Activated naive CD8-positive, alpha-beta T cell treated with anti-CD3 and anti-CD28 coated beads, Interleukin-2, amount 10 ng/mL, durations not matched to agents 7 days and 5 days (primary cell): Measurements from ENCODE around the gene EFNB2. TPM values are rescaled to one million over a fixed set of nuclear protein-coding genes. Genes with fewer than 3 reads are reported as not detected.

Experiments
- ATAC-seq: fragments of 150-1000 bp; cut with Tn5 transposase; one replicate; pipeline ENCODE4 v1.10.0; 2021; ENCODE audit warnings: low read depth, moderate library complexity
- POLR2A ChIA-PET: fragments of 350-600 bp; sonication (Branson Sonifier 250); formaldehyde crosslinking; loops from one replicate; lab custom pipeline; 2021; ENCODE audit warnings: antibody characterized with exemption; lab: Charles Lee
- DNase-seq: peaks from one replicate; pipeline ENCODE4 v3.0.0; 2021
- H3K27ac Mint-ChIP-seq: one replicate; pipeline ENCODE4 v1.8.0; 2022; ENCODE audit warnings: mild to moderate bottlenecking, mixed read lengths
- H3K27me3 Mint-ChIP-seq: one replicate; pipeline ENCODE4 v1.8.0; 2022; ENCODE audit warnings: mild to moderate bottlenecking, moderate library complexity, mixed read lengths
- H3K36me3 Mint-ChIP-seq: one replicate; pipeline ENCODE4 v1.8.0; 2021; ENCODE audit warnings: mild to moderate bottlenecking, mixed read lengths
- H3K4me1 Mint-ChIP-seq: one replicate; pipeline ENCODE4 v1.8.0; 2021; ENCODE audit warnings: mixed read lengths
- H3K4me3 Mint-ChIP-seq: one replicate; pipeline ENCODE4 v1.8.0; 2022; ENCODE audit warnings: mild to moderate bottlenecking, moderate library complexity, mixed read lengths
- H3K9me3 Mint-ChIP-seq: one replicate; pipeline ENCODE4 v1.8.0; 2021; ENCODE audit warnings: mixed read lengths
- total RNA-seq, 2 experiments: library from RNA; stranded (reverse); gene quantifications; one replicate each; pipeline ENCODE4 v1.2.3, GENCODE V29; 2021

The EFNB2 gene
- total RNA-seq, 2 experiments from 2014 or later: 0.14 to 0.23 TPM

DNA sequence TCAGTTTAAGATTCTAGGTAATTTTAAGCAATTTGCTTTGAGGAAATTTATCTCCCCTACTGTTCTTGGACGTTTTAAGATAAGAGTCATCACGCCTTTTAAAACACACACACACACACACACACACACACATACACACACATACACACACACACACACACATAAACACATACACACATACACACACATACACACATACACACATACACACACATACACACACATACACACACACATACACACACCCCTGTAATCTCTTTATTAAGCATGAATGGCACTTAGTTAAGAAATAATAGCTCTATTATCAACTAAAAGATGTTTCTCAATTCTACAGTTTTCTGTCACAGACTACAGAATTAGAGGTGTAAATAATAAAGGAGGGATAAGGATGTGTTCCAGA lies 49.2 kb downstream of the EFNB2 start:
- peaks cover 3% of the 10 kb centered on the region for H3K4me1 Mint-ChIP-seq
- H3K9me3 Mint-ChIP-seq: no peaks in the 10 kb centered on the region
- DNase-seq (no peak), ATAC-seq (no peak)
- no peak overlapping the region for H3K4me3 Mint-ChIP-seq
- POLR2A ChIA-PET: no interaction called here
- H3K27ac Mint-ChIP-seq: no peak overlapping the region
- peaks cover 48% of the 10 kb centered on the region for H3K27me3 Mint-ChIP-seq
- no peaks in the 10 kb centered on the region for H3K36me3 Mint-ChIP-seq

DNA sequence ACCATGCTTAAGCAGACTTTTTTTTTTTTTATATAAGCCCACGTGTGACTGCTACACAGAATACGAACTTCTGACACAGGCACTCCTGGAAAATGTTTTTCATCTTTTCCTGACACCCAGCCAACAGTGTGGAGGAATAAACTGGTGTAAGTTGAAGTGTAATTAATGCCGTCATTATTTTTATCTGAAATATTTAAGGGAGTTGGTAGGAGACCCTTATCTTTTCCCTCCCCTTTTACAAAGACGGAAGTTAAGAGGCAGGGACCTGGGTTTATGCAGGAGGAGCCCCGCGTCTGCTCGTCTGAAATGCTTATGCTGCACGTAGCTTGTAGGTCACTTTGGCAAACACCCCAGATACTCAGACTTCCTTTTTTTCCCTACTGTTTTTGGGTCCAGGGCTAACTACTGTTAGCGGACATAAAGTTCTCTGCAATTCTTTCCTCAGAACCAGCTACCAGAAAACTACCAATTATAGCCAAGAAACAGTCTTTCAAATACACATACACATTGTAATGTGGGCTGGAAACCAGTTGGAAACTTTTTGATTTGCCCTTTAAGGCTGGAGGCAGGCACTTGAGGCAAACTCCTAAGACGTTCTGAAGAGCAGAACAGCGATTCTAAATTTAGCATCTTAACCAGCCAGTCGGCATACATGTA lies 50.8 kb downstream of the EFNB2 start:
- H3K4me3 Mint-ChIP-seq: no peak overlapping the region
- H3K27ac Mint-ChIP-seq: no peak overlapping the region
- no peaks in the 10 kb centered on the region for H3K36me3 Mint-ChIP-seq
- no peaks in the 10 kb centered on the region for H3K4me1 Mint-ChIP-seq
- peaks cover 45% of the 10 kb centered on the region for H3K27me3 Mint-ChIP-seq
- no peaks in the 10 kb centered on the region for H3K9me3 Mint-ChIP-seq
- DNase-seq (no peak), ATAC-seq (no peak)
- POLR2A ChIA-PET: no interaction called here

DNA sequence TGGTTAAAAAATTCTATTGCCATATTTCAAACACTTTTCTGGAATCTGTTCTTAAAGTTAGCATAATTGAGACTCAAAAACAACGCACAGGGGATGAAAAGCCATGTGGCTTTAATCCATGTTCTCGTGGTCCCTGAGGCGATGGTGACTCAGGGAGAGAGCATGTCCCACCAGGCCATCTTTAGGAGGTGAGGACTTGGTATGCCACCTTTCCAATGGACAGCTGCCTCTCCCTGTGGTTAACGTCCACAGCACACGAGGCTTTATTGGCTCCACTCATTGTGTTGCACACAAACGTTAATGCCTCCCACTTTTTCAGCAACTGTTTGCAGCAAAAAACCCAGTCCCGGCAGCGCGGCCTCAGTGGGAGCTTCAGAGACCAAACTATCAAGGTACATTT lies 51.4 kb downstream of the EFNB2 start:
- DNase-seq (no peak), ATAC-seq (no peak)
- POLR2A ChIA-PET: no interaction called here
- H3K36me3 Mint-ChIP-seq: no peaks in the 10 kb centered on the region
- no peak overlapping the region for H3K4me3 Mint-ChIP-seq
- H3K27me3 Mint-ChIP-seq: peaks cover 41% of the 10 kb centered on the region
- no peaks in the 10 kb centered on the region for H3K4me1 Mint-ChIP-seq
- no peak overlapping the region for H3K27ac Mint-ChIP-seq
- no peaks in the 10 kb centered on the region for H3K9me3 Mint-ChIP-seq

DNA sequence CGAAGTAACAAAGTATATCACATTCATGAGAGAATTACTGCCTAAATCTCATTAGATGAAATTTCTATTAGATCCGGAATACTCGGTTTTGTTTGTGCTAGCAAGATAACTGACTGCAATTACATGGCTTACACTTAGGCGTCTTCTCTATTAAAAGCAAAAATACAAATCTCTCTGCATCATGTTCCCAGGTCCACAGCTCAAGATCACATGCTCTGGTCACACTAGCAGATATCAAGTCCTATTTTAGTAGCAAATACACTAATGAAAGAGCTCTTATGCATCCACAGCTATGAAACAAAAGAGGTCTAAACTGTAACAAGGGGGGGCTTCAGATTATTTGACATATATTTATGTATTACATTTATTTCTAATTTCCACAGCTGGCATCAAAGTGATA lies 53.5 kb downstream of the EFNB2 start:
- H3K27me3 Mint-ChIP-seq: peaks cover 37% of the 10 kb centered on the region

DNA sequence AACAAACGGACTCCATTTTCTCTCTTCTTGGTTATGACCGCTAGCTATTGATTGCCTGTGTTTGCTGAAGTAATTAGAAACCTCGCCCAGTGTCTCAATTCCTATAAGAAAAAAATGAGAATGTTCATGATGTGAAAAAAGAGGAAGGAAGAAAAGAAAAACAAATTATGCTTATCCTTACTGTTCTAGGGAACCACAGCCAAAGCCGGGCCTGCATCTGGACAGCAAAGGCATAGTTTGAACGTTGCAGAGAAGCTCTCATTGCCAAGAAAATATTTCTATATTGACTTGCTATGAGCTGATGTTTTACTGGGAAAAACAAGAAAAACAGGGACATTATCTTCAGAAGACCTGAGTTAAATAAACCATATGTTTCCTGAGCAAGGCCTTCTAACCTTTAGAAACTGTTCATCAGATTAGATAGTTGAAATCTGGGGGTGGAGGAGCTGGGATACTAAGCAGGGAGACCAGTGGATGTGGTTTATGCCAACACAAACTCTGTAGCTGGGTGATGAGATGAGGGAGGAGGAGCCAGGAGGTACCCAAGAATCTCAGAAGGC lies 55.0 kb downstream of the EFNB2 start:
- no peaks in the 10 kb centered on the region for H3K36me3 Mint-ChIP-seq
- no peak for DNase-seq
- ATAC-seq: no peak
- H3K27ac Mint-ChIP-seq: no peak overlapping the region
- no peak overlapping the region for H3K4me3 Mint-ChIP-seq
- peaks cover 31% of the 10 kb centered on the region for H3K27me3 Mint-ChIP-seq
- no peaks in the 10 kb centered on the region for H3K4me1 Mint-ChIP-seq
- POLR2A ChIA-PET: no interaction called here
- no peaks in the 10 kb centered on the region for H3K9me3 Mint-ChIP-seq

More for the DNA sequence above, 53.5 kb downstream of the EFNB2 start:
- Mint-ChIP-seq H3K4me1 (no peaks in the 10 kb centered on the region), H3K27ac (no peak overlapping the region), H3K4me3 (no peak overlapping the region), H3K9me3 (no peaks in the 10 kb centered on the region), H3K36me3 (no peaks in the 10 kb centered on the region)
- DNase-seq (no peak), ATAC-seq (no peak)
- POLR2A ChIA-PET: no interaction called here

DNA sequence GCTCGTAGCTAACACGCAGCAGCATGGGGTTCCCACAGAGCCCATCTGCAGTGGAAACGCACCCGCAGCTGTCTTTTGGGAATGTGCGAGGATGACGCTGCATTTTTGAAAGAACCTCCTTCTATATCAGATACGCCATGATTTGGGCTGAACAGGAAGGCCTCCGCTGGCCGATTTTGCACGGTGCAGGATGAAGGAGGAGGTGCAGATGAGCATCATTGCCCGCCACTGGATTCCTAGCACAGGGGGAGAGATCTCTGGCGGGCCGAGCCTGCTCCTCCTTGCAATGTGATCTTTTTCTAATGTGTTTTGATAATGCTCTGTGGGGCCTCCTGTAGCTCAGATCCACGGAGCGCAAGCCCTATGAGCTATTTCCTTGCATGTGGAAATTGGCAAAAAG lies 55.5 kb downstream of the EFNB2 start:
- H3K9me3 Mint-ChIP-seq: no peaks in the 10 kb centered on the region
- H3K4me3 Mint-ChIP-seq: no peak overlapping the region
- H3K27ac Mint-ChIP-seq: no peak overlapping the region
- no peaks in the 10 kb centered on the region for H3K4me1 Mint-ChIP-seq
- DNase-seq: no peak
- no peaks in the 10 kb centered on the region for H3K36me3 Mint-ChIP-seq
- H3K27me3 Mint-ChIP-seq: peaks cover 31% of the 10 kb centered on the region
- POLR2A ChIA-PET: no interaction called here
- no peak for ATAC-seq

DNA sequence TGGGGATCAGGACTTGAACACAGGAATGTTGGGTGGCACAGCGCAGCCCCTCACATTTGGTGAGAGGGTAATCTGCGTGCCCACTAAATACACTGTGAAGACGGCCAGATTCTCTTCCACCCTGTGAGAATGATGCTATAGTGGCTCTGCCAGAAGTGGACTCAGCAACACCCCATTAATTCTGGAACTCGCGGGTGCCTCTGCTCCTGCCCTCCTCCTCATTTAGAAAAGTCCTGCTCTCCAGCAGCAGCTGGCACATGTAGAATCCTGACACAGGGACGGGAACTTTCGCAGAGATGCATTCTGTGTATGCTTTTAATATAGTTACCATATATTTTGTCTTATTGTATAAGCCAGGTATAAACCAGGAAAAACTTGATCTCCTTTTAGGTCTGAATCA lies 57.3 kb downstream of the EFNB2 start:
- Mint-ChIP-seq H3K27me3 (peaks cover 19% of the 10 kb centered on the region), H3K9me3 (no peaks in the 10 kb centered on the region), H3K4me3 (no peak overlapping the region), H3K4me1 (no peaks in the 10 kb centered on the region), H3K27ac (no peak overlapping the region), H3K36me3 (no peaks in the 10 kb centered on the region)
- ATAC-seq: no peak
- POLR2A ChIA-PET: no interaction called here
- no peak for DNase-seq

DNA sequence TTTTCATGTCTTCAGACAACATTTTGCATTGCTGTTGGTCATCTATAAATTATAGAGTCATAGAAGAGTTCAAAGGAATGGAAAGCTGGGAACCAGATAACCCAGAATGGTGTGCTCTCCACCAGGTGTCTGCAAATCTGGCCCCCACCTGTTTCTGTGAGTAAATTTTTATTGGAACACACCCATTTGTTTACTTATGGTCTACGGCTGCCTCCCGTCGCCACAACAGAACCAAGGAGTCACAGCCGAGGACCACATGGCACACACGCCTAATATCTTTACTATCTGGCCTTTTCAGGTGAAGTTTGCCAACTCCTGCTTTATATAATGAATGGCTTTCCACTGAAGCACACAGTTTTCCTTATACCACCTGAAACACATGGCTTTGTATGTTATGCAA lies 58.2 kb downstream of the EFNB2 start:
- POLR2A ChIA-PET: no interaction called here
- Mint-ChIP-seq H3K9me3 (no peaks in the 10 kb centered on the region), H3K4me1 (no peaks in the 10 kb centered on the region), H3K27me3 (peaks cover 15% of the 10 kb centered on the region), H3K4me3 (no peak overlapping the region), H3K36me3 (no peaks in the 10 kb centered on the region), H3K27ac (no peak overlapping the region)
- ATAC-seq: no peak
- DNase-seq: no peak

DNA sequence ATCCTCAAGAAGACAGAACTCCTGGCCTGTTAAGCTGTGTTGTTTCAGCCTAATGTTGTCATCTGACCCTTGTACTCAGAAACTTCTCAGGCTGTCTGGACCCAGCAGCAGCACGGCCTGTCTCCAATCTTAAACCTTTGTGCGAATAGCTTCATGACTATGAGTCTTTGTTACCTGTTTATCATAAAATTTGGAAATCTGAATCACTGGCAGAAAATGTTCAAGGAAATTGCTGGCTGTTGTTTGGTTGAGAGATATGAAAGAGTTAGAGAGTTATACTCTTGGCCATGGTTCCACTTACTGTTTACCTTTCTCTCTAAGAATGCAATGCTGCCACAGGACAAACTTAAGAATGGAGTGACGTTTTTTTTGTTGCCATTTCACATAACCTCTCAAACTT lies 59.6 kb downstream of the EFNB2 start:
- Mint-ChIP-seq H3K27ac (no peak overlapping the region), H3K4me3 (no peak overlapping the region), H3K4me1 (no peaks in the 10 kb centered on the region), H3K27me3 (peaks cover 8% of the 10 kb centered on the region), H3K9me3 (no peaks in the 10 kb centered on the region), H3K36me3 (no peaks in the 10 kb centered on the region)
- DNase-seq (no peak), ATAC-seq (no peak)
- POLR2A ChIA-PET: no interaction called here

DNA sequence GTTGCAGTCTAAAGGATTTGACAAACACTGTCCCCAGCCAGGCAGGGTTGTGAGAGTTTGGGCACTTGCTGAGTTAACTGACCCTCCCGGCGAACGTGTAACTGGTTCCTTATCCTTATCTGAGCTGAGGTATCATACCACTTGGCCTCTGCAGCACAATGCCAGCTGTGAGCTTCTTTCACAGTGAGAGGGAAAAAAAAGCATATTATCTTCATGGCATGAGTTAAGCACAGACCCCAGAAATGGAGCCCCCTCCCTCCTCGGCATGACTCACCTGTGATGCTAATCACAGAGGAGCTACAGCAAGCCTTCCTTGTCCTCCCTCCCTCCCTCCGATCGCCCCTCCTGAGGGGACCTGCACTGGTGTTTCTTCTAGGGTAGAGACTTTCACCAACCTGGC lies 60.5 kb downstream of the EFNB2 start:
- H3K9me3 Mint-ChIP-seq: no peaks in the 10 kb centered on the region
- DNase-seq (no peak), ATAC-seq (no peak)
- no peak overlapping the region for H3K27ac Mint-ChIP-seq
- POLR2A ChIA-PET: no interaction called here
- no peaks in the 10 kb centered on the region for H3K36me3 Mint-ChIP-seq
- peaks cover 3% of the 10 kb centered on the region for H3K27me3 Mint-ChIP-seq
- H3K4me3 Mint-ChIP-seq: no peak overlapping the region
- no peaks in the 10 kb centered on the region for H3K4me1 Mint-ChIP-seq

DNA sequence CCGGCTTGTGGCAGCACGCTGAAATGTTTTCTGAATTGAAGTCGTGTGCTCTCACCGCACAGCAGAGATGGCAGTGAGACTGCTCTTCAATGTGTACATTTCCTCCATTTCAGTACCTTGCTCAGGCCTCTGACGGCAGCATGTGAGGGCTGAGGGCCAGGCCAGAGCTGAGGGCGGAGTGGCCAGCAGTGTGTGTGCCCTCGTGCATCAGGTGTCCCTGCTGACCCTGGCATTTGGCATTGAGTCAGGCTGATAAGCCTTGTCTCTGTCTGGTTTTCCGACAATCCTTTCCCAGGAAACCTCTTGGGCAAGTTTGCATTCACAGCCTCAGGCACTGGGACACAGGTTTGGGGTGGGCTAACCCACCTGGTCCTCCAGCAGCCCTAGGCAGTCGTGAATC lies 62.3 kb downstream of the EFNB2 start:
- ATAC-seq (no peak), DNase-seq (no peak)
- Mint-ChIP-seq H3K4me1 (no peaks in the 10 kb centered on the region), H3K27me3 (no peaks in the 10 kb centered on the region), H3K4me3 (no peak overlapping the region), H3K9me3 (no peaks in the 10 kb centered on the region), H3K36me3 (no peaks in the 10 kb centered on the region), H3K27ac (no peak overlapping the region)
- POLR2A ChIA-PET: no interaction called here

DNA sequence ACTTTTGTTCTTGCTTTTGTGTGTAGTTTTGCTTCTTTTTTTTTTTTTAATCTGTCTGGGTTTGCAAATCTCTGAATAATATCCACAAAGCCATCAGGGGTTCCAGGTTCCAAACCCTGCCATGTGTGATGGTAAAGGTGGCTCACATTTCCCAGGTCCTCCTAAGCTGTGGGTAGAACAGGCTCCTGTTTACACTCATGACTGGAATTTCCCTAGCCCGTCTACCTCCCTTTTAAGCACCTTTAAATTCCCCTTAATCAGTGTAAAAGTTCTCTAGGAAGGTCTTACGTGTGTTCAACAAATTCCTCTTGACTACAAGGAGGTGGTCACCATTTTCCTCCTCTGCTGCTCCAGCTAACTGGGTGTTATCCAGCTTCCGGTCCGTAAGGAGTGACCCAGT lies 62.8 kb downstream of the EFNB2 start:
- POLR2A ChIA-PET: no interaction called here
- H3K27ac Mint-ChIP-seq: no peak overlapping the region
- H3K4me1 Mint-ChIP-seq: no peaks in the 10 kb centered on the region
- H3K27me3 Mint-ChIP-seq: no peaks in the 10 kb centered on the region
- DNase-seq (no peak), ATAC-seq (no peak)
- H3K4me3 Mint-ChIP-seq: no peak overlapping the region
- H3K9me3 Mint-ChIP-seq: no peaks in the 10 kb centered on the region
- H3K36me3 Mint-ChIP-seq: no peaks in the 10 kb centered on the region

DNA sequence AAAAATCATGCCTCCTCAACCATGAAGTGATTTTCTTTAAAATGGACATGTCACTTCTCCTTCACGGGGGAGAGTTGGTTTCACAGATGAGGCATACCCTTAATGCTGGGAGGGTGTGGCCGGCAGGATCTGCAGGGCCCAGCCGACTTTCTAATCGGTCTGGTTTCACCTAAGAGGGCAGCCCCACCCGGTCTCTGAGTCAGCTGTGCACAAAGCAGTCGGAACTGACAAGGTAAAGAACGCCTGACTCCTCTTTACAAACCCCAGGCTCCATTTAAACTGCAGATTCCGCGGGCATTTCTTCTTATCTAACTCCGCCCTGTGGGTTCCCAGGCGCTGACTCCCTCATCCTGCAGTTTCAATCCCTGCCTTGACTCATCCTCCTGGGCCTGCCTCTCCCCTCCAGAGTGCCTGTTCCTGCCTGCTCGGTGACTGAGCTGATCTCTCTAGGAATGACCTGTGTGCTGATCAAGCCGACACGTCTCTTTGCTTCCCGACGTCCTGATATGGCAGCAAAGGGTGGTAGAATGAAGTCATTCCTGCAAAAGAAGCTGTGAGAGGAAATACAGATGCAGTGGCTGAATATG lies 63.4 kb downstream of the EFNB2 start:
- no peak for ATAC-seq
- H3K27ac Mint-ChIP-seq: no peak overlapping the region
- POLR2A ChIA-PET: no interaction called here

DNA sequence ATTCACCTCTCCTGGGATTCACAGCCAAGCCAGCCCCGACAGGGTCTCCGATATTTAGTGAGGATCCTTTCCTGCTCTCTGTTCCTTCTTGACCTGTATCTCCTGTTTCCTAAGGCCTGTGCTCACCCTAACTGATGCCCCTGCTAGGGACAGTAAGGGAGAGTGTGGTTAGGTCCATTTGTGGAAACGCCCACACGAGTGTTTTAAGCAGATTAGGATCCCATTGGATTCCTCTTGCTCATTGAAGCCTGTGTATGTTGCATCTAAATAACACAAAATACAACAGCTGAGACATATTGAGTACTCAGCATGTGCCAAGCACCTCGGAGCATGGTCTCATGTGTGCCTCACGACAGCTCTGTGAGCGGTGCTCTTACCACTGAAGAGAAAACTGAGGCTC lies 64.9 kb downstream of the EFNB2 start:
- Mint-ChIP-seq H3K27ac (no peak overlapping the region), H3K9me3 (no peaks in the 10 kb centered on the region), H3K4me1 (no peaks in the 10 kb centered on the region), H3K36me3 (no peaks in the 10 kb centered on the region), H3K27me3 (no peaks in the 10 kb centered on the region), H3K4me3 (no peak overlapping the region)
- no peak for DNase-seq
- POLR2A ChIA-PET: no interaction called here
- ATAC-seq: no peak

More for the DNA sequence above, 63.4 kb downstream of the EFNB2 start:
- H3K9me3 Mint-ChIP-seq: no peaks in the 10 kb centered on the region
- no peak overlapping the region for H3K4me3 Mint-ChIP-seq
- H3K36me3 Mint-ChIP-seq: no peaks in the 10 kb centered on the region
- H3K27me3 Mint-ChIP-seq: no peaks in the 10 kb centered on the region
- DNase-seq: no peak
- H3K4me1 Mint-ChIP-seq: no peaks in the 10 kb centered on the region
